Esophagus muscularis mucosa (tissue), 4 donors: ENCODE results near the gene ATRN. TPM values are rescaled to one million over a fixed set of nuclear protein-coding genes. Genes with fewer than 3 reads are reported as not detected.

Experiments
- DNase-seq: peaks from one replicate; pipeline ENCODE4 v3.0.0-alpha.2; 2017; ENCODE audit errors: extremely low spot score
- H3K27ac ChIP-seq, 4 donors: fragments of 200-600 bp; sonication (generic); replicated peaks in 1 of 4; 1 replicate in 3 of 4; 2 replicates in 1 of 4; pipeline ENCODE4 v1.5.1; 2016 to 2019; ENCODE audit warnings: mild to moderate bottlenecking in 1 of 4
- H3K27me3 ChIP-seq, 4 donors: fragments of 200-600 bp; sonication (generic); one replicate each; pipeline versions ENCODE4 v1.5.1 to v1.6.0; 2016 to 2019
- H3K36me3 ChIP-seq, 4 donors: fragments of 200-600 bp; sonication (generic); one replicate each; pipeline ENCODE4 v1.5.1; 2016 to 2019
- H3K4me1 ChIP-seq, 4 donors: fragments of 200-600 bp; sonication (generic); one replicate each; pipeline ENCODE4 v1.5.1; 2016 to 2019
- H3K4me3 ChIP-seq, 4 donors: fragments of 200-600 bp; sonication (generic); 1 replicate in 2 of 4; 2 replicates in 2 of 4; pipeline ENCODE4 v1.5.1; 2016 to 2019; ENCODE audit warnings: mild to moderate bottlenecking in 4 of 4, moderate library complexity in 1 of 4
- H3K9me3 ChIP-seq, 4 donors: fragments of 200-600 bp; sonication (generic); 1 replicate in 3 of 4; 2 replicates in 1 of 4; pipeline ENCODE4 v1.5.1; 2016 to 2019
- EP300 ChIP-seq: sonication (generic); formaldehyde crosslinking; IDR thresholded peaks from one replicate; pipeline ENCODE4 v1.6.1; 2017; ENCODE audit warnings: antibody characterized with exemption
- POLR2A ChIP-seq: fragments of 450-650 bp; IDR thresholded peaks from one replicate; pipeline ENCODE4 v1.6.1; 2017; ENCODE audit warnings: antibody characterized with exemption, moderate library complexity, mild to moderate bottlenecking, low read depth
- POLR2AphosphoS5 ChIP-seq, 2 donors: sonication (generic); formaldehyde crosslinking; IDR thresholded peaks; one replicate each; pipeline ENCODE4 v1.6.1; 2017; ENCODE audit warnings: antibody characterized with exemption in 2 of 2
- WGBS: methylation state at CpG from one replicate; pipeline ENCODE4 v1.1.5; 2018; 5-methylcytosine and 5-hydroxymethylcytosine counted together
- intact Hi-C: fragments of 100-400 bp; cut with DNase I; formaldehyde crosslinking; loops from one replicate; pipeline ENCODE4 v1.15.1; 2023
- total RNA-seq, 4 donors: library from RNA; depleted of rRNA; stranded (reverse); fragments of >200 nt; gene quantifications; one replicate each; pipeline versions ENCODE4 v1.1.0 to v1.2.1, GENCODE V29; 2016
- TF ChIP-seq, protein P1 (sequence below), 3 experiments: fragments of 200-600 bp in 2 of 3; fragments of 450-650 bp in 1 of 3; sonication (generic) in 2 of 3; IDR thresholded peaks; one replicate each; pipeline ENCODE4 v1.5.1; 2017 to 2019; ENCODE audit warnings: antibody characterized with exemption in 3 of 3, mild to moderate bottlenecking in 2 of 3, moderate library complexity in 1 of 3

Gene ATRN
- total RNA-seq, 4 donors from 2014 or later = 14.1 to 19.1 (median 18.0) TPM

DNA sequence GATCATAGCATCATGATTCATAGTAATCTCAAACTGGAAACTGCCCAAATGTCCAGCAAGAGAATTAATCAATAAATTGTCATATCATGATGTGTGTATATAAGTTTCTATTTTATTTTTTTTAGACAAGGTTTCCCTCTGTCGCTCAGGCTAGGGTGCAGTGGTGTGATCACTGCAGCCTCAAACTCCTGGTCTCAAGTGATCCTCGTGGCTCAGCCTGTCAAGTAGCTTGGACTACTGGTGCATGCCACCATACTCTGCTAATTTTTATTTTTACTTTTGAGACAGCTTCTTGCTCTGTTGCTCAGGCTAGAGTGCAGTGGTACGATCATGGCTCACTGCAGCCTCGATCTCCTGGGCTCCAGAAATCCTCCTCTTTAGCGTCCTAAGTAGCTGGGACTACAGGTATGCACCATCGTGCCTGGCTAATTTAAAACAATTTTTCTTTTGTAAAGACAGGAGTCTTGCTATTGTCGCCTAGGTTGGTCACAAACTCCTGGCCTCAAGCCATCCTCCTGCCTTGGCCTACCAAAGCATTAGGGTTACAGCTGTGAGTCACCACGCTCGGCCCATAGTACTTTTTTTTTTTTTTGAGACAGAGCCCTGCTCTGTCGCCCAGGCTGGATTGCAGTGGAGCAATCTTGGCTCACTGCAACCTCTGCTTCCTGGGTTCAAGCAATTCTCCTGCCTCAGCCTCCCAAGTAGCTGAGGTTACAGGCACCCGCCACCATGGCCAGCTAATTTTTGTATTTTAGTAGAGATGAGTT lies 8.7 kb upstream of the ATRN start:
- H3K9me3 ChIP-seq = no peaks in the 10 kb centered on the region
- no peak overlapping the region for H3K27ac ChIP-seq
- no peak for TF ChIP-seq EP300
- TF ChIP-seq POLR2A = no peak
- TF ChIP-seq, protein P1, sequence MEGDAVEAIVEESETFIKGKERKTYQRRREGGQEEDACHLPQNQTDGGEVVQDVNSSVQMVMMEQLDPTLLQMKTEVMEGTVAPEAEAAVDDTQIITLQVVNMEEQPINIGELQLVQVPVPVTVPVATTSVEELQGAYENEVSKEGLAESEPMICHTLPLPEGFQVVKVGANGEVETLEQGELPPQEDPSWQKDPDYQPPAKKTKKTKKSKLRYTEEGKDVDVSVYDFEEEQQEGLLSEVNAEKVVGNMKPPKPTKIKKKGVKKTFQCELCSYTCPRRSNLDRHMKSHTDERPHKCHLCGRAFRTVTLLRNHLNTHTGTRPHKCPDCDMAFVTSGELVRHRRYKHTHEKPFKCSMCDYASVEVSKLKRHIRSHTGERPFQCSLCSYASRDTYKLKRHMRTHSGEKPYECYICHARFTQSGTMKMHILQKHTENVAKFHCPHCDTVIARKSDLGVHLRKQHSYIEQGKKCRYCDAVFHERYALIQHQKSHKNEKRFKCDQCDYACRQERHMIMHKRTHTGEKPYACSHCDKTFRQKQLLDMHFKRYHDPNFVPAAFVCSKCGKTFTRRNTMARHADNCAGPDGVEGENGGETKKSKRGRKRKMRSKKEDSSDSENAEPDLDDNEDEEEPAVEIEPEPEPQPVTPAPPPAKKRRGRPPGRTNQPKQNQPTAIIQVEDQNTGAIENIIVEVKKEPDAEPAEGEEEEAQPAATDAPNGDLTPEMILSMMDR (IDR thresholded peaks at IDR 0.05) = no peak
- no peak for TF ChIP-seq POLR2AphosphoS5 (IDR thresholded peaks at IDR 0.05)
- H3K27me3 ChIP-seq = no peaks in the 10 kb centered on the region
- peak; percentile 60 for DNase-seq
- H3K4me1 ChIP-seq = no peaks in the 10 kb centered on the region
- H3K4me3 ChIP-seq = no peak overlapping the region
- 89% methylated on average over 11 of the region's 11 CpGs for WGBS
- no peaks in the 10 kb centered on the region for H3K36me3 ChIP-seq
- intact Hi-C loops = no loop called here

DNA sequence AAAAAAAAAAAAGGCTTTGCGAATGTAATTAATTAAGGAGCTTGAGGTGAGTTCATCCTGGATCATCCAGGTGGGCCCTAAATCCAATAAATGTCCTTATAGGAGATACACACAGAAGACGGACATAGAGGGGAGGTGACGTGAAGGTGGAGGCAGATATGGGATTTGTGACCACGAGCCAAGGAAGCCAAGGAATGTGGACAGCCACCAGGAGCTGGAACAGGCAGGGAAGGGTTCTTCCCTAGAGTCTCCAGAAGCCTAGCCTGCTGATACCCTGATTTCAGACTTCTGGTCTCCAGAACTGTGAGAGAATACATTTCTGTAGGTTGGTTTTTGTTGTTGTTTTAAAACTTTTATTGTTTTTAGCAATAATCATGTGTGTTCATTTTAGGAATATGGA lies 6.7 kb upstream of the ATRN start:
- no peaks in the 10 kb centered on the region for H3K36me3 ChIP-seq
- no peak overlapping the region for H3K4me3 ChIP-seq
- TF ChIP-seq EP300 = no peak
- TF ChIP-seq POLR2A = no peak
- TF ChIP-seq, protein P1 (IDR thresholded peaks at IDR 0.05) = no peak
- TF ChIP-seq POLR2AphosphoS5 (IDR thresholded peaks at IDR 0.05) = no peak
- intact Hi-C loops = no loop called here
- 80% methylated on average over 4 of the region's 4 CpGs for WGBS
- DNase-seq = peak; percentile 12
- no peaks in the 10 kb centered on the region for H3K9me3 ChIP-seq
- no peaks in the 10 kb centered on the region for H3K4me1 ChIP-seq
- no peaks in the 10 kb centered on the region for H3K27me3 ChIP-seq
- H3K27ac ChIP-seq = no peak overlapping the region

DNA sequence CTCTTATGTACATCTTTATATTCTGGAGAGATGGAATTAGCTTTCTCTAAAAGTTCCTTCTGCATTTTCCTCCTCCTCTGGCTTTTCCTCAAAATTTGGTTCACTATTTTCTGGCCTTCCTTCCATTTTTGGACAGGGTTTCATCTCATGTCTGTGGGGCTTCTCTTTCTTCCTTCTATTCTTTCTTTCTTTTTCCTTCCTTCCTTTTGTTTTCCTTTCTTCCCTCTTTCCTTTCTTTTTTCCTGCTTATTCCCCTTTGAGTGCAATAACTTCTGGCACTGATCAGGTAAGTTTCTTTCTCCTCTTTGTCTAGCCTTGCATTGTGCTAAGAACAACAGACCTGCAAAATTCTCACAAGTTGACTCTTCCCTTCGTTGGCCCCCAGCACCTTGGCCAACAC lies 5.5 kb upstream of the ATRN start:
- intact Hi-C loops = no loop called here

DNA sequence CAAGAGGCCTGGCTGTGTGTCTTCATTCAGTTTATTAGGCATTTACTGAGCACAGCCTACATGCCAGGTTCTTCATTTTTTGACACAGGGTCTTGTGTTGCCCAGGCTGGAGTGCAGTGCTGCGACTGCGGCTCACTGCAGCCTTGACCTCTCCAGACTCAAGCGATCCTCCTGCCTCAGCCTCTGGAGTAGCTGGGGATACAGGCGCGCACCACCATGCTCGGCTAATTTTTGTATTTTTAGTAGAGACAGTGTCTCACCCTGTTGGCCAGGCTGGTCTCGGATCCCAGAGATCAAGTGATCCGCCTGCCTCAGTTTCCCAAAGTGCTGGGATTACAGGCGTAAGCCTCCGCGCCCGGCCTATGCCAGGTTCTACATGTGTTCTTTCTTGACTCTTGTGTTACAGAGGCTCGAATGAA lies 601 bp upstream of the ATRN start:
- intact Hi-C loops = loop anchor here (5.0 kb wide), 1 partner anchor 63 kb away; the partner anchor contains the start of gene DNAAF9
- H3K27ac ChIP-seq = peak overlapping the region; percentile 83 to 86 (median 84)
- 52% methylated on average over 8 of the region's 13 CpGs for WGBS
- H3K36me3 ChIP-seq = no peaks in the 10 kb centered on the region
- no peaks in the 10 kb centered on the region for H3K9me3 ChIP-seq
- peaks cover 24 to 38% (median 32%) of the 10 kb centered on the region in 4 donors for H3K4me1 ChIP-seq
- no peaks in the 10 kb centered on the region for H3K27me3 ChIP-seq
- peak overlapping the region; percentile 87 to 98 (median 97) for H3K4me3 ChIP-seq
- TF ChIP-seq EP300 = no peak
- TF ChIP-seq, protein P1 (IDR thresholded peaks at IDR 0.05) = no peak
- no peak for TF ChIP-seq POLR2AphosphoS5 (IDR thresholded peaks at IDR 0.05)
- TF ChIP-seq POLR2A = no peak
- DNase-seq = no peak

More for the DNA sequence above, 5.5 kb upstream of the ATRN start:
- DNase-seq = no peak
- H3K9me3 ChIP-seq = no peaks in the 10 kb centered on the region
- TF ChIP-seq EP300 = no peak
- TF ChIP-seq, protein P1 (IDR thresholded peaks at IDR 0.05) = no peak
- TF ChIP-seq POLR2AphosphoS5 (IDR thresholded peaks at IDR 0.05) = no peak
- no peak overlapping the region for H3K27ac ChIP-seq
- 24% methylated on average over 1 of the region's 1 CpG for WGBS
- no peaks in the 10 kb centered on the region for H3K36me3 ChIP-seq
- H3K27me3 ChIP-seq = no peaks in the 10 kb centered on the region
- peaks cover 0 to 6% (median 3%) of the 10 kb centered on the region in 4 donors for H3K4me1 ChIP-seq
- H3K4me3 ChIP-seq = no peak overlapping the region
